DND-41 (cell line): ENCODE data around the gene LYRM9.

Experiments used
- ATAC-seq: fragments of 200-7000 bp; cut with Tn5 transposase; 3 replicates; pipeline ENCODE4 v1.9.1; 2021; ENCODE audit warnings: low read depth; ENCODE audit not compliant: insufficient read depth
- DNase-seq: peaks from one replicate; pipeline ENCODE4 v3.0.0-alpha.2; 2020
- H2AFZ ChIP-seq: 2 replicates; pipeline ENCODE4 v1.6.0; 2012; ENCODE audit warnings: low read depth, low read length
- H3K27ac ChIP-seq: 2 replicates; pipeline ENCODE4 v1.5.1; 2012; ENCODE audit warnings: low read length, inconsistent platforms
- H3K27me3 ChIP-seq: fragments of 200-600 bp; sonication (generic); 2 replicates; pipeline ENCODE4 v1.6.0; 2012; ENCODE audit warnings: low read length, mild to moderate bottlenecking, inconsistent platforms; ENCODE audit not compliant: insufficient read depth, poor library complexity
- H3K36me3 ChIP-seq: 2 replicates; pipeline ENCODE4 v1.5.1; 2012; ENCODE audit warnings: low read length, inconsistent platforms; ENCODE audit not compliant: insufficient read depth
- H3K4me1 ChIP-seq: 2 replicates; pipeline ENCODE4 v1.5.1; 2012; ENCODE audit warnings: mild to moderate bottlenecking, low read length; ENCODE audit not compliant: insufficient read depth
- H3K4me2 ChIP-seq: 2 replicates; pipeline ENCODE4 v1.6.0; 2012; ENCODE audit warnings: mild to moderate bottlenecking, moderate library complexity, low read length, inconsistent platforms; ENCODE audit not compliant: insufficient read depth
- H3K4me3 ChIP-seq, 2 experiments: fragments of 200-600 bp in 1 of 2; shearing (Covaris generic) in 1 of 2; 2 replicates each; pipeline ENCODE4 v1.5.1; 2012 to 2016; ENCODE audit warnings: inconsistent platforms in 2 of 2, low read length in 2 of 2, mild to moderate bottlenecking in 2 of 2, low read depth in 1 of 2, moderate library complexity in 1 of 2
- H3K79me2 ChIP-seq: 2 replicates; pipeline ENCODE4 v1.6.0; 2012; ENCODE audit warnings: low read length, inconsistent platforms; ENCODE audit not compliant: insufficient read depth
- H3K9ac ChIP-seq: 2 replicates; pipeline ENCODE4 v1.6.0; 2012; ENCODE audit warnings: low read depth, mild to moderate bottlenecking, inconsistent platforms, low read length, moderate library complexity
- H3K9me3 ChIP-seq: 2 replicates; pipeline ENCODE4 v1.5.1; 2012; ENCODE audit warnings: low read length, moderate library complexity, mild to moderate bottlenecking, inconsistent platforms; ENCODE audit not compliant: insufficient read depth, severe bottlenecking
- H4K20me1 ChIP-seq: 2 replicates; pipeline ENCODE4 v1.6.0; 2012; ENCODE audit warnings: low read length; ENCODE audit not compliant: insufficient read depth
- EZH2 ChIP-seq: IDR thresholded peaks from 3 replicates; pipeline ENCODE4 v1.6.1; 2012; ENCODE audit warnings: borderline replicate concordance, low read depth, mild to moderate bottlenecking, moderate library complexity, low read length, inconsistent platforms; ENCODE audit not compliant: severe bottlenecking
- TF ChIP-seq, protein P1 (sequence below): IDR thresholded peaks from 2 replicates; pipeline ENCODE4 v1.5.1; 2012; ENCODE audit warnings: borderline replicate concordance, low read length, moderate library complexity, mild to moderate bottlenecking; ENCODE audit not compliant: poor library complexity, severe bottlenecking; ENCODE audit errors: extremely low read depth

The LYRM9 gene

DNA sequence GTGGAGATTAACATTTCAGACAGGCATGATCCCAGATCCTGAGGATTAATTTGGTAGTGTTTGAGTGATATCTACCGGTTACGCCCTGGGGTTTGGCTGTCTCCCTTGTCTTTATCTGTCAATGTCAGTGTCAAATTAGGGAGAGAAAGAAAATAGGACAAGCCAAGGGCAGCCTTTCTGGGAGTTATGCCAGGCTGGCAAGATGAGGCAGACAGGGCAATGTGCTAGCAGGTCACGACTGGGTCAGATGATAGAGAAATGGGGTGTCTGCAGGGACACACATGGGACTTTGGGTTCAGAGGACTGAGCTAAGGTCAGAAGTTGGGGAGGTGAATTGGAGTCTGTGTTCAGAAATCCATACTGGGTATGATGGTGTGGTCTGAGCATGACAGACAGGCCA, 27.4 kb upstream of the LYRM9 start:
- H3K4me3 ChIP-seq, result no peak overlapping the region
- ATAC-seq (no peak), DNase-seq (no peak)
- no peaks in the 10 kb centered on the region for H3K27me3 ChIP-seq
- no peaks in the 10 kb centered on the region for H3K9me3 ChIP-seq
- no peak overlapping the region for H3K9ac ChIP-seq
- H3K4me1 ChIP-seq, result no peaks in the 10 kb centered on the region
- no peak overlapping the region for H3K27ac ChIP-seq
- no peak overlapping the region for H3K4me2 ChIP-seq
- H2AFZ ChIP-seq, result no peak overlapping the region
- no peaks in the 10 kb centered on the region for H4K20me1 ChIP-seq
- H3K36me3 ChIP-seq, result no peaks in the 10 kb centered on the region
- TF ChIP-seq EZH2, result no peak
- TF ChIP-seq, protein P1, sequence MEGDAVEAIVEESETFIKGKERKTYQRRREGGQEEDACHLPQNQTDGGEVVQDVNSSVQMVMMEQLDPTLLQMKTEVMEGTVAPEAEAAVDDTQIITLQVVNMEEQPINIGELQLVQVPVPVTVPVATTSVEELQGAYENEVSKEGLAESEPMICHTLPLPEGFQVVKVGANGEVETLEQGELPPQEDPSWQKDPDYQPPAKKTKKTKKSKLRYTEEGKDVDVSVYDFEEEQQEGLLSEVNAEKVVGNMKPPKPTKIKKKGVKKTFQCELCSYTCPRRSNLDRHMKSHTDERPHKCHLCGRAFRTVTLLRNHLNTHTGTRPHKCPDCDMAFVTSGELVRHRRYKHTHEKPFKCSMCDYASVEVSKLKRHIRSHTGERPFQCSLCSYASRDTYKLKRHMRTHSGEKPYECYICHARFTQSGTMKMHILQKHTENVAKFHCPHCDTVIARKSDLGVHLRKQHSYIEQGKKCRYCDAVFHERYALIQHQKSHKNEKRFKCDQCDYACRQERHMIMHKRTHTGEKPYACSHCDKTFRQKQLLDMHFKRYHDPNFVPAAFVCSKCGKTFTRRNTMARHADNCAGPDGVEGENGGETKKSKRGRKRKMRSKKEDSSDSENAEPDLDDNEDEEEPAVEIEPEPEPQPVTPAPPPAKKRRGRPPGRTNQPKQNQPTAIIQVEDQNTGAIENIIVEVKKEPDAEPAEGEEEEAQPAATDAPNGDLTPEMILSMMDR, result no peak
- no peaks in the 10 kb centered on the region for H3K79me2 ChIP-seq

DNA sequence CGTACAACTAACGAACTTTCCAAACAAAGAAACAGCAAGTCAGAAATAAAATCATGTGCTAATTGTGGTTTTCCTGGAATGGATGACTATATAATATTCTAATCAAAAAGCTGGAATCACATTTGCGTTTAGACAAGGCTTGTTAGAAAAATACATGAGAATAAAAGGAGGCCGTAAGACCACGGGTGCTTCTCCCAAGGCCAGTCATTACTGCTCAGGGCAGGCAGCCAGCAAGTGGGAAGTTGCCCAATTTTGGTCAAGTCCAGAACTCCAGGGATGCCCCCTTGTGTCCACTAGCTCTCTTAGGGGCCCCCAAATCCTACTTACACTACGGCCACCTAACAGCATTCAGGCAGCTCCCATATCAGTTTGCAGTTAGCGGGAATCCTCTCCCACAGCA, 25.9 kb upstream of the LYRM9 start:
- H3K9me3 ChIP-seq, result no peaks in the 10 kb centered on the region
- no peak overlapping the region for H3K4me3 ChIP-seq
- no peaks in the 10 kb centered on the region for H3K36me3 ChIP-seq
- H3K27me3 ChIP-seq, result no peaks in the 10 kb centered on the region
- H2AFZ ChIP-seq, result no peak overlapping the region
- ATAC-seq (no peak), DNase-seq (no peak)
- TF ChIP-seq, protein P1, result no peak
- TF ChIP-seq EZH2, result no peak
- H3K79me2 ChIP-seq, result no peaks in the 10 kb centered on the region
- H4K20me1 ChIP-seq, result no peaks in the 10 kb centered on the region
- no peak overlapping the region for H3K27ac ChIP-seq
- no peak overlapping the region for H3K4me2 ChIP-seq
- H3K9ac ChIP-seq, result no peak overlapping the region
- H3K4me1 ChIP-seq, result no peaks in the 10 kb centered on the region

DNA sequence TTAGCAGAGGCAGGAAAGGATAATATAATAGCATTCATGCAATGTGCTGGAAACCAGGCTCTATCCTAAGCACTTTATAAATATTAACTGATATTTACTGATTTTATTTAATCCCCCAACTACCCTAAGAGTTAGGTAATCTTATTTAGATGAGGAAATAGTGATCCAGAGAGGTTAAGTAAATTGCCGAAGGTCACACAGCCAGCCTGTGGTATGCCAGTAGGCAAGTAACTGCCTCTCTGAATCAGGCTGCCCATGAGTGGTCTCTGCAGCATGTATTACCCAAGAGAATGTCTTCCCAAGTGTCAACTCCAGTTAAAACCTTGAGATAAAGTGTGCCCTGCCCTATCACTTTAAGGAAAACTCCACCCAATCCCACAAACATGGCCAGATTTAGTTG, 25.3 kb upstream of the LYRM9 start:
- Histone ChIP-seq H3K27ac (no peak overlapping the region), H3K9ac (no peak overlapping the region), H3K4me1 (no peaks in the 10 kb centered on the region), H2AFZ (no peak overlapping the region), H3K4me3 (no peak overlapping the region), H4K20me1 (no peaks in the 10 kb centered on the region), H3K36me3 (no peaks in the 10 kb centered on the region), H3K27me3 (no peaks in the 10 kb centered on the region), H3K9me3 (no peaks in the 10 kb centered on the region), H3K79me2 (no peaks in the 10 kb centered on the region), H3K4me2 (no peak overlapping the region)
- no peak for ATAC-seq
- no peak for DNase-seq
- TF ChIP-seq, protein P1, result no peak
- TF ChIP-seq EZH2, result no peak

DNA sequence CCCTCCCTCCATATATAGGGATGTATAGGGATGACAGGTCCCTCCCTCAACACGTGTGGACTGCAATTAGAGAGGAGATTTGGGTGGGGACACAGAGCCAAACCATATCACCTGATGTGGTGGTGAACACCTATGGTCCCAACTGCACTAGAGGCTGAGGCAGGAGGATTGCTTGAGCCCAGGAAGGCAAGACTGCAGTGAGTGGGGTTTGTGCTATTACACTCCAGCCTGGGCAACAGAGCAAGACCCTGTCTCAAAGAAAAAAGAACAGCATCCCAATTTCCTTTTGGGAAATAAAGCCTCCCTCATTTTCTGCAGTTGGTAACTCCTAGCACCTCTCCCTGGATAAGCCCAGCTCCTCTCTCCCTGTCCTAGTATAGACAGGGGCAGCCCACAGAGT, 23.8 kb upstream of the LYRM9 start:
- Histone ChIP-seq H4K20me1 (no peaks in the 10 kb centered on the region), H3K9ac (no peak overlapping the region), H3K79me2 (no peaks in the 10 kb centered on the region), H3K27me3 (no peaks in the 10 kb centered on the region), H3K36me3 (no peaks in the 10 kb centered on the region), H3K9me3 (no peaks in the 10 kb centered on the region), H3K4me1 (no peaks in the 10 kb centered on the region), H3K27ac (no peak overlapping the region), H3K4me2 (no peak overlapping the region), H3K4me3 (no peak overlapping the region), H2AFZ (no peak overlapping the region)
- no peak for TF ChIP-seq EZH2
- TF ChIP-seq, protein P1, result no peak
- DNase-seq, result no peak
- no peak for ATAC-seq
